ENCODE measurements around the gene SUFU.
A peak's percentile ranks its signal among the peaks of the same experiment; 100 is the strongest.

Gene SUFU

DNA sequence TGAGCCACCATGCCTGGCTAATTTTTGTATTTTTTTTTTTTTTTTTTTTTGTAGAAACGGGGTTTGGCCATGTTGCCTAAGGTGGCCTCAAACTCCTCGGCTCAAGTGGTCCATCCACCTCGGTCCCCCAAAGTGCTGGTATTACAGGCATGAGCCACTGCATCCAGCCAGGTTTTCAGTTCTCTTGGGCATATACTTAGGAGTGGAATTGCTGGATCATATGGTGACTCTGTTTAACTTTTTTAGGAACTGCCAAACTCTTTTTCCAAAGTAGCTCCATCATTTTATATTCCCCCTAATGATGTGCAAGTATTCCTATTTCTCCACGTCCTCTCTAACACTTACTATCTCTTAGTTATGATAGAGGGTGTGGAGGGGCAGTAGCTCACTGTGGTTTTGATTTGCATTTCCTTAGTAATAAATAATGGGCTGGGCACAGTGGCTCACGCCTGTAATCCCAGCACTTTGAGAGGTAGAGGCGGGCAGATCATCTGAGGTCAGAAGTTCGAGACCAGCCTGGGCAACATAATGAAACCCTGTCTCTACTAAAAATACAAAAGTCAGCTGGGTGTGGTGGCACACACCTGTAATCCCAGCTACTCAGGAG is 41.6 kb downstream of the SUFU start:
- intact Hi-C loops (cut with DNase I), result no loop called here
- DNase-seq, result peak in 1 of 10 donors; percentile 10

DNA sequence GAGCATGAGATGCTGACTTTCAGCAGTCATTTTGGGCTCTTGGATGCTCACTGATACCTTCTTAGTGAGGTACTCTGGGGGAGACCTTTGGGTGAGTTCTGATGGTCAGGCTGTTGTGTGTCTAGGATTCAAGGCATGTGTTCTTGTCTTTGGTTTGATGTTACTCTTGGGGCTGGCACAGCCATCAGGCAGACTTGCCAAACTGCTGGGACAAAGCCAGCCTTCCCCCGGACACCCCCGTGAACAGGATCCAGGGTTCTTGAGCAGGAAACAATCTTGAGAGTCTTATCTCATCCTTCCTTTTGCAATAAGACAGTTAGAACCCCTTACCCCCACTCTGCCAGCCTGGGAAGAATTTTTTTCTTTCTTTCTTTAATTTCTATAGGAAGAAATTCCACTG is 42.2 kb downstream of the SUFU start:
- intact Hi-C loops (cut with DNase I), result no loop called here
- peak in 8 of 10 donors; percentile 14 to 89 (median 52) for DNase-seq

DNA sequence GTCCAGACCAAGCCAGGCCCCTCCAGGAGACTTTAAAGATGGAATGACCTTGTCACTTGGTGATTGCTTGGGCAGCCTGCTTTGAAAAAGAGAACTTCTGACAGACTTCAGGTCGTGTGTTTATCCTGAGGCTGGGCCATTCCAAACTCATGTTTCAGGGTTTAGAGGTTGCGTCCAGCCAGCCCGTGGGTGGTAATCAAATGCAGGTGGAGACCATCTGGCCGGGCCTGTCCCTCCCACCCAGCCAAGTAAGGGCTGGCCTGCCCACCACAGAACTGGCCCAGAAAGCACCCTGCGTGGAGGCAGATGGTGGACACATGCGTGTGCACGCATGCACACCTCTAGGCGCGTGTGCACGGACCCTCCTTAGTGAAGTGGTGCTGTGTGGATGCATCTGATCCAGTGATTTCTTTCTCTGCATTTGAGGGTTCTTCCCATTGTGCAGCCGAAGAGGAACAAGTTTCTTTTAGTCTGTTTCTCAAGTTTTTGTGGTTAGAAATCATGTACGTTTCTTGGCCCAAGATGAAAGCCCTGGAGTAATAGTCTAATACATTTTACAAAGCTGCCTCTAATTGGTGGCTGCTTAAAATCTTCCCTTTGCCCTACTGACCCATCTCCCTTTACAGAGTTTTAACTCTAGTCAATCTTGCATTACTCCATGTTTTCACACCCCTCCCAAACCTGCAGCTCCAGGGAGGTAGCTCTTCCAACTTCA is 43.0 kb downstream of the SUFU start:
- DNase-seq, result peak in 1 of 10 donors; percentile 80
- intact Hi-C loops (cut with DNase I), result no loop called here

DNA sequence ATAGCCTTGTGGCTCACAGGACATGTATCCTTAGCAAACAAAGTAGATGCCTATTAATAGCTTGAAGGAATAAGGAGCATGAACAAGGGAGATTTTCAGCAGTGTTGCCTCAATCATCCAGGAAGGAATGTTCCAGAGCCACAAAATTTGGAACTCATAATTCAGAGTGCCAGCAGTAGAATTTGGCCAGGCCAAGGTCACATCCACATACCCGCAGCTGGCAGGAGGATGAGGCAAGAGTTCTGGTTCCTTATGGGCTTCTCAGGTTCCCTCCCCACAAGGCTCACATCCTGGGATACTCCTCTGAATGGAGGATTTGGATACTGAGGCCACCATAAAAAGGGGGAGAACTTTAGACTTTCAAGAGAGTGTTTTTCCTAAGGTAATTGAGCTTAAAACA is 45.8 kb downstream of the SUFU start:
- intact Hi-C loops (cut with DNase I), result no loop called here
- peak in 1 of 10 donors; percentile 7 for DNase-seq

DNA sequence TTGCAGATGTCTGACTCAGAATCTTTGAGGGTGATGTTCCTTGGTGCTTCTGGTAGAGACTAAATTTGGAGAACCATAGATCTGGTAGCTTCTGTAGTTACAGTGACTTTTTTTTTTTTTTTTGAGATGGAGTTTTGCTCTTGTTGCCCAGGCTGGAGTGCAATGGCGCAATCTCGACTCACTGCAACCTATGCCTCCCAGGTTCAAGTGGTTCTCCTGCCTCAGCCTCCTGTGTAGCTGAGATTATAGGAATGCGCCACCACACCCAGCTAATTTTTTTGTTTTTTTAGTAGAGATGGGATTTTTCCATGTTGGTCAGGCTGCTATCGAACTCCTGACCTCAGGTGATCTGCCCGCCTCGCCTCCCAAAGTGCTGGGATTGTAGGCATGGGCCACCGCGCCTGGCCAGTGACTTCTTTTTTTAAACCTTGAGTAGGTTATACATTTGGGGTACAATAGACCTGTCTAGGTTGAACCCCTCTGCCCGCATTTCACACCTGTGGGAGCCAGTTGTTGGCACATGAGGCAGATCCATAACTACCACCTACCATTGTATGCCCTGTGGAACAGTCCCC is 47.0 kb downstream of the SUFU start:
- intact Hi-C loops (cut with DNase I), result no loop called here
- peak in 1 of 10 donors; percentile 68 for DNase-seq

DNA sequence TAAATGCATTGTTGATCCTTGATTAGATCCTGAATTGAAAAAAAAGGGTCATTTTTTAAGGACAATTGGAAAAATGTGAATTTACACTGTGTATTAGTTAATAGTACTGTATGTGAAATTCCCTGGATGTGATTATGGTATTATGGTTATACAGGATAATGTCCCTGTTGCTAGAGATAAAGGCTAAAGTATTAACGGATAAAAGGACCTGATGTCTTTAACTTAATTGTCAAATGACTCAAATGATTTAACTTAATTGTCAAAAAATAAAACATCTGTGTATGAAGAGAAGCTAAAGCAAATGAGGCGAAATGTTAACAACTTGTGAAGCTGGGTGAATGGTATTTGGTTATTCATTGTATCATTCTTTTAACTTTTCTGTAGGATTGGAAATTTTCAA is 48.8 kb downstream of the SUFU start:
- no peak for DNase-seq
- intact Hi-C loops (cut with DNase I), result no loop called here

DNA sequence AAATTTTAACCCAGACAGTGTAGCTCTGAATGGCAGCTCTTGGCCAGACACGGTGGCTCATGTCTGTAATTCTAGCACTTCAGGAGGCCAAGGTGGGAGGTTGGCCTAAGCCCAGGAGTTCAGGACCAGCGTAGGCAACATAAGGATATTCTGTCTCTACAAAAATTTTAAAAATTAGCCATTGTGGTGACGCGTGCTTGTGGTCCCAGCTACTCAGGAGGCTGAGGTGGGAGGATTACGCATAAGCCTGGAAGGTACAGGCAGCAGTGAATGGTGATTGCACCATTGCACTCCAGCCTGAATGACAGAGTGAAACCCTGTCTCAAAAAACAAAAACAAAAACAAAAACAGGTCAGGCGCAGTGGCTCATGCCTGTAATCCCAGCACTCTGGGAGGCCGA is 50.0 kb downstream of the SUFU start:
- intact Hi-C loops (cut with DNase I), result no loop called here
- DNase-seq, result peak in 1 of 10 donors; percentile 3

DNA sequence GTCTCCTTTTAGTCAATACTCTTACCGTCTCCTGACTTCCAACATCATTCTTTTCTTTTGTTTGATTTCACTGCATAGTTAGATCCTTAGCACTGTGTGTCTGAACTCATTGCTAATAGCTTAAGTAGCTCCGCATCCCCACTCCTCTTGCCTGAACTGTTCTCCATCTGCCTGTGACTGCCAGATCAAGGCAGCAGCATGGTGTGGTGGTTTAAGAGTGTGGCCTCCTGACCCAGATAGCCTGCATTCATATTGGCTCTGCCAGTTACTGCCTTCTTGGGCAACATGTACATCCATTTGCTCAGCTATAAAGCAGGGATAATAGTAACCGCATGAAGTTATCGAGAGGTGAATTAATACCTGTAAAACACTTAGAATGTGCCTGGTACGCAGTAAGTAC is 50.8 kb downstream of the SUFU start:
- intact Hi-C loops (cut with DNase I), result no loop called here
- DNase-seq, result peak in 1 of 10 donors; percentile 37

DNA sequence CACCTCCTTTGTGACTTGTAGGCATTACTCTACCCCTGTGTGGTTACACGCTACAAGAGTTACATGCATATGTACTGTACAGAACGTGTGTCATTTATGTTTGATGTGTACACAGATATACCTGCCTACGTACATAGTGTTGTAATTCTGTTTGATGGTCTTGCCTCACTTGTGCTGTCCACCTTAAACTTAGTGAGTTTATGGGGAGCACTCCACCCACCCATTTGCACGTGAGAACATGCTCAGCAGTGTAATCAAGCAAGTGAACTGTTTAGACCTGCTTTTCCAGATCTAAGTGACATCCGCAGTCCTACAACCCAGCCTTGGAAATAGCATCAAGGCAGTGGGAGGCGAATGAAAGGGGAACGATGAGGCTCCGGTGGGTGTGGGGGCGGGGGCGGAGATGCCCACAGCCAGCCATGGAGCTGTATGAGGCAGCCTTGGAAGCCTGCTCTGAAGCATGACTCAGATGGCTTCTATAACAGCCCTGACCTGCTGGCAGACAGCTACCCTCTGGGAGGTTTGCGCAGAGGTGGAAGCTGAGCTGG is 52.1 kb downstream of the SUFU start:
- DNase-seq, result peak in 8 of 10 donors; percentile 16 to 87 (median 40)
- intact Hi-C loops (cut with DNase I), result loop anchor here (5.0 kb wide), 1 partner anchor 391 kb away; no protein-coding TSS in a partner anchor

DNA sequence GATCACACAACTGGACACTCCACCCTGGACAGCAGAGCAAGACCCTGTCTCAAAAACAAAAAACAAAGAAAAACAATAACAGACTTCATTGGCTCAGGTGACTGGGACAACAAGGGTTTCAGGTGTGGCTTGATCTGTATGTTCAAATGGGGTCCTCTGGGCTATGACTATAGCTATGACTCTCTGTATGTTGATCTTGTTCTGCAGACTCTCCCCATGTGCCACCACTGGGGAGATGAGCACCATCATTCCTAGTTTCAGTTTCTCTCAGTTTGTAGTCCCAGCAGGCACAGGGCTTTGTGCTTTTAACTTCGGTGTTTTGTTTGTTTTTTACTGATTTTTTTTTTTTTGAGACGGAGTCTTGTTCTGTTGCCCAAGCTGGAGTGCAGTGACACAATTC is 53.8 kb downstream of the SUFU start:
- intact Hi-C loops (cut with DNase I), result loop anchor here (5.0 kb wide), 1 partner anchor 390 kb away; no protein-coding TSS in a partner anchor
- no peak for DNase-seq

DNA sequence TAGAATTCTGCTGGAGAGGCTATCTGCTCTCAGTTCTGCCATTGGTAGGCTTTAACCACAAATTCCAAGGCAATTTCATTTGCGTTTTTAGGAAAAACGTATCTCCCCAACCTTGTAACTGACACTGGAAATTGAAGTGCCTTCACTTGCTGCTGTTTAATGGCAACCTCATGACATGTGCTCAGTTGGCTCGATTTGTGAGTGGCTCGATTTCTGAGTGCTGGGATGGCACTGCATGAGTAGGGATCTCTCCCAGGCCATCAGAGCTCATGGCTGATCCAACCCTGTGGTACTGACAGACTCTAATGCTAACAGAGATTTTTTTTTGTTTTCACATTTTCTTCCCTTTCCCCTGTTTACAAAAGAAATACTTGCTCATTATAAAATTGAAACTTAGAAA is 56.0 kb downstream of the SUFU start:
- intact Hi-C loops (cut with DNase I), result loop anchor here (5.0 kb wide), 1 partner anchor 388 kb away; no protein-coding TSS in a partner anchor
- DNase-seq, result no peak

DNA sequence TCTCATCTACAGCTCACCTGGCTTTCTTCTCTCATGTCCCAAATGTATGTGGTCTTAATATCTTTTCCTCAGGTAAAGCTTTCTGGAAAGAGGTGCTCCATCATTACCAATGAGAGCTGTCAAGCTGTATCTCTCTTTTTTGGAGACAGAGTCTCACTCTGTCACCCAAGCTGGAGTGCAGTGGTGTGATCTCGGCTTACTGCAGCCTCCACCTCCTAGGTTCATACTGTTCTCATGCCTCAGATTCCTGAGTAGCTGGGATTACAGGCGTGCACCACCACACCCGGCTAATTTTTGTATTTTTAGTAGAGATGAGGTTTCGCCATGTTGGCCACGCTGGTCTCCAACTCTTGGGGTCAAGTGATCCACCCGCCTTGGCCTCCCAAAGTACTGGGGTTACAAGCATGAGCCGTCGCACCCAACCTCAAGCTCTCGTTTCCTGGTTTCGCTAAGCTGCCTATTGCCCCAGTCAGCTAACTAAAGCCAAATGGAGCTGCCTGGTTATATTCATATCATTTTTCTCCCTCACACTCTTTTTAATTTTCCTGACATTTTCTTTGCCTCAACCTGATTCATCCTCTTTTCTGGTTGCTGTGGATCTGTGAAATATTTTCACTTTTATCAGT is 60.5 kb downstream of the SUFU start:
- intact Hi-C loops (cut with DNase I), result no loop called here
- no peak for DNase-seq

DNA sequence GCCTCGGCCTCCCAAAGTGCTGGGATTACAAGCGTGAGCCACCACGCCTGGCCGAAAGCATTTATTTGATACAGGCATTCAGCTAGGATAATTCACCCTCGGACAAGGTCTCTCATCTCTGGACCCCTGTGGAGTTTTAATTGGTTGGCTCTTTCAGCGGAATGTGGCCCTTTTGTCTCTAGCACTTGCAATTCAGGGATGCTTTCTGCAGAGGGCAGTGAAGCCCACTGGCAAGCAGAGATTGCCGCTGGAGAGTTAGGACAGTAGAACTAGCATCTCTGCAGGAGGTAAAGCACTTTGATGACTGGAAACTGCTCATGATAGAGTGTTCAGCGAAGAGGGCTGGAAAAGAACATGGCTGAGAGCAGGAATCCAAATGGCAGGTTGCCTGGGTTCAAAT is 62.0 kb downstream of the SUFU start:
- DNase-seq, result no peak
- intact Hi-C loops (cut with DNase I), result no loop called here

DNA sequence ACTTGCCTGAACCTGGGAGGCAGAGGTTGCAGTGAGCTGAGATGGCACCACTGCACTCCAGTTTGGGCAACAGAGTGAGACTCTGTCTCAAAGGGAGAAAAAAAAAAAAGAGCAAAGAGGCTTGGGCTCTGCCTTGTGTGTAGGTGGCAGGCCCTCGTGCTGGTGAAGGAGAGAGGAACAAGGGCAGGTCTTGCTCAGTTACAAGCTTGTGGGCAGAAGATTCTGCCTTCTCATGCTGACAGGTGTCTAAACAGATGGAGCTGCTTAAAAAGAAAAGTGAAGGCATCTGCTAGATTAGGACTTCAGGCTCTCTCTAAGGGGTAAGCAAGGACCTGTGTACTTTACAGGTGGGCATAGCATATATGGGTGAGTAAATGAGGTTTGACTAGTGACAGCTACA is 75.0 kb downstream of the SUFU start:
- intact Hi-C loops (cut with DNase I), result no loop called here
- DNase-seq, result no peak

DNA sequence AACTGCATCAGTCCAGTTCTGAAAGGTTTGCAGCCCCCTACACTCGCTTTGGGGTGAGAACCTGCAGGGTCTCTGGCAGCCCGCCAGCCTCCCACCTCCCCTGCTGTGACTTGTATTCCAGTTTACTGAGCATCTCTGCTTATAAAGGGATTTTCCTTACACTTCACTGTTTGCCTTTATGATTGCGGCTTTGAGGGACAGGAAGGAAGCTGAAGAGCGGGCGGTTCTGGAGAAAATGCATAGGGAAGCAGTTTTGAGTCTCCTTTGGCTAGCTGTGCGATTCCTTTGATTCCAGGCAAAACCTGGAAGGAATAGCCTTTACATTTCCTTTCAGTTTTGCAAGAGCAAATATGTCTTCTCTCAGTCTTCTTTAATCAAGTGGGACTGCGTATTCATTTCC is 75.6 kb downstream of the SUFU start:
- intact Hi-C loops (cut with DNase I), result no loop called here
- DNase-seq, result no peak

DNA sequence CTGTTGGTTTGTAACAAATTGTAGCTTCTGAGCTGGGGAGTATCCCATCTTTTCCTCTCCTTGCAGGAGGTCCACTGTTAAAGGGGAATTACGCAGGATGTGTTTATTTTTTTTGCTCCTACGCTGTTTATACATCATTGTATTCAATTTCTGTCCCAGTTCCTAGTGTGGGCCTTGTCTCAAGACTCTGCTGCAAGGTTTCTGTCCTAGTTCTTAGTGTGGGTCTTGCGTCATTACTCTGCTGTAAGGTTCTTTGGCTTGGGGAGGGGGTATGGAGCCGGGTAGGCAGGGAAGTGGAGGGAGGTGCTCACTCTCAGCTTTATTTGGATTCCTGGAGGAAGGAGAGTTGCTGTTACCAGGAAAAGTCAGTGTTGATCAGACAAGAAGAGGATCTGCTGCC is 76.5 kb downstream of the SUFU start:
- DNase-seq, result no peak
- intact Hi-C loops (cut with DNase I), result loop anchor here (5.0 kb wide), 1 partner anchor 188 kb away; no protein-coding TSS in a partner anchor

DNA sequence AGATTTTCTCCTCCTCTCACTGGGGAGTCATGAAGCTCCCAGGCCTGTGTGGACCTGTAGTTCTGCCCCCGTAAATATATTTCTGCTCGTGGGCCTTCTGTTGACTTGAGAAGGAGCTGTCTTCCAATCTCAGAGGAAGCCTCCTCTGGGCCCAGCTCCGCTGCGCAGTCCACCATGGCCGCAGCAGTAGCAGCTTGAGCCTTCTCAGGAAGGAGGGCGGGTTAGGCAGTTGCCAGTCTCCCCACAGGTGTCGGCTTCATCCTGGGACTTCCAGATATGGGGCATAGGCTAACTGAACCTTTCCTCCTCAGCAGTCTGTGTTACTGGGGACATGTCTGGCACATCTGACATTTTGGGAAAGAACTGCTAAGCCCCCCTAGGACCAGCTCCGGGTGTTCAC is 77.6 kb downstream of the SUFU start:
- no peak for DNase-seq
- intact Hi-C loops (cut with DNase I), result loop anchor here (5.0 kb wide), 1 partner anchor 189 kb away; no protein-coding TSS in a partner anchor

DNA sequence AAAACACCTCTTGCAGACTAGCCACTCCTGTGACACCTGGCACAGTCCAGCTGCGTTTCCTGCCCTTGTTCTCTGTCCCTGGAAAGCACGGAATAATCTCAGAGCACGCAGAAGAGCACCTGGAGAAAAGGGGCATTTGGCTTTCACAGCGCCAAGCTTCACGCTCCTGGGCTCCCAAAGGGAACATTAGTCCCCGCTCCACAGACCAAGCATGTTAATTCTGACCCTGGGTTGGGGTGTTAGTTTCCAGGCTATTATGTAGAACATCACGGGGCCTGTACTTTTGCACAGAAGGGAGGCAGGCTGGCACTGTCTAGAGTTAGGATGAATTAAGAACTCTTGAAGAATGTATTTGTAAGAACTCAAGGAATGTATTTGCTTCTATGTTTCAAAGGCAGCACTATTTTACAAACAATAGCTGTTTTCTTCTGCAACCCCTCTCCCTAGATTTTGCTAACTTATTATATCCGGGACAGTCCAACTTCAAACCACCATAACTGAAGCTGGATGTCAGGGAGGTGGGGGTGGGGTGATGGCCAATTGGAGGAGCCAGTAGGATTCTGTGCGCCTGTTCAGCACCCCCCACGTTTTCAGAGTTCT is 78.3 kb downstream of the SUFU start:
- intact Hi-C loops (cut with DNase I), result loop anchor here (1.0 to 5.0 kb wide), 2 partner anchors 79 to 190 kb away; partner anchors contain the start of gene SUFU
- no peak for DNase-seq

DNA sequence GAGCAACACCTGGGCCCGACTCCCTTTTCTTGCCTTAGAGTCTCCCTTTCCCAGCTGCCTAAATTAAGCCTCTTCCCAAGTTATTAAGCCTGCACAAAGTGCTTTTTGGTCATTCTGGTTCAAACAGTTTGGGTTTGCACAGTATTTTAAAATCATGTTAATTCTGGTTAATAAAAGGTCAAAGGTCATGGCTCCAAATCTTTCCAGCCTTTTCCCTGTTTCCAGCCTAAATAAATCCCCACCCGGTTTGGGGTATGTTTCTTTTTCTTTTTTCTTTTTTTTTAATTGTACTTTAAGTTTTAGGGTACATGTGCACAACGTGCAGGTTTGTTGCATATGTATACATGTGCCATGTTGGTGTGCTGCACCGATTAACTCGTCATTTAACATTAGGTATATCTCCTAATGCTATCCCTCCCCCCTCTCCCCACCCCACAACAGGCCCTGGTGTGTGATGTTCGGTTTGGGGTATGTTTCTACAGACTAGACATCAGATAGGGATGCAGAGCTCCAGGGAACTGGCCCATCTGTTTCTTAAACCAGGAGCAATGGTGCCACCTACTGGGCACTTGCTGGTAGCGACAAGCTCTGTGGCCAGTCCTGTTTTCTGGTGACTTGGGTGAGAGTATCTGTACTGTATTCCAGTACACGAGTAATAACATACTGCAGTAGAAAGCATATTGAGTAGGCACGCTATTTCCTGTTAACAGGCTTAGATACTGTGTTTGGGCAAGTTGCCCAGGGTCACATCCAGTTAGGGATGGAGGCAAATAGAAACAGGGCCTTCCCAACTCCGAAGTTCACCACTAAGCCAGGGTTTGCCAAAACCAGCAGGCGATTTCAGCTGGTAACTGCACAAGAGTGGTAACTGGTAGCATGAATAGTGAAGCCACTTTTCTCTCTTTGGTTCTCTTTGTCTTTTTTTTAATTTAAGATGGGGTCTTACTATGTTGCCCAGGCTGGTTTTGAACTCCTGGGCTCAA is 80.0 kb downstream of the SUFU start:
- DNase-seq, result peak; percentile 81 to 98 (median 90)
- intact Hi-C loops (cut with DNase I), result loop anchor here (5.0 kb wide), 1 partner anchor 191 kb away; no protein-coding TSS in a partner anchor

All from posterior cingulate gyrus (tissue), 11 donors.